Fibroblast of lung (primary cell): ENCODE results near the gene MAGED2. TPM values are rescaled to one million over a fixed set of nuclear protein-coding genes. Genes with fewer than 3 reads are reported as not detected.

ENCODE experiments used
- DNase-seq, 2 donors: peaks; one replicate each; pipeline versions ENCODE4 v3.0.0 to v3.0.0-alpha.2; 2010; ENCODE audit warnings: low read depth in 2 of 2
- H2AFZ ChIP-seq: 2 replicates; pipeline ENCODE4 v1.5.1; 2012; ENCODE audit warnings: low read length, control low read depth, inconsistent platforms
- H3K27ac ChIP-seq: 2 replicates; pipeline ENCODE4 v1.5.1; 2011; ENCODE audit warnings: low read length, control low read depth; ENCODE audit not compliant: insufficient read depth
- H3K27me3 ChIP-seq: 2 replicates; pipeline ENCODE4 v1.5.1; 2011; ENCODE audit warnings: mild to moderate bottlenecking, low read length; ENCODE audit not compliant: control insufficient read depth, insufficient read depth
- H3K36me3 ChIP-seq: 2 replicates; pipeline ENCODE4 v1.5.1; 2011; ENCODE audit warnings: low read length; ENCODE audit not compliant: control insufficient read depth, insufficient read depth
- H3K4me1 ChIP-seq: 2 replicates; pipeline ENCODE4 v1.5.1; 2011; ENCODE audit warnings: low read length; ENCODE audit not compliant: control insufficient read depth, insufficient read depth; ENCODE audit errors: extremely low read depth
- H3K4me2 ChIP-seq: 2 replicates; pipeline ENCODE4 v1.5.1; 2011; ENCODE audit warnings: low read length, control low read depth; ENCODE audit not compliant: insufficient read depth; ENCODE audit errors: extremely low read depth
- H3K4me3 ChIP-seq, 4 experiments: fragments of 200-600 bp in 1 of 4; sonication (generic) in 1 of 4; replicated peaks in 1 of 4; 2 replicates each; pipeline ENCODE4 v1.5.1; 2011 to 2016; ENCODE audit warnings: low read length in 4 of 4, low read depth in 3 of 4, mild to moderate bottlenecking in 3 of 4, control low read depth in 2 of 4, inconsistent platforms in 1 of 4, mixed read lengths in 1 of 4; ENCODE audit not compliant: insufficient read depth in 1 of 4; ENCODE audit errors: control extremely low read depth in 1 of 4
- H3K79me2 ChIP-seq: 2 replicates; pipeline ENCODE4 v1.5.1; 2012; ENCODE audit warnings: mild to moderate bottlenecking, low read length, inconsistent platforms; ENCODE audit not compliant: control insufficient read depth, insufficient read depth
- H3K9ac ChIP-seq: 2 replicates; pipeline ENCODE4 v1.5.1; 2011; ENCODE audit warnings: mild to moderate bottlenecking, low read length, control low read depth; ENCODE audit not compliant: insufficient read depth
- H3K9me3 ChIP-seq: 2 replicates; pipeline ENCODE4 v1.5.1; 2012; ENCODE audit warnings: low read depth, low read length; ENCODE audit not compliant: control insufficient read depth, insufficient read depth
- H4K20me1 ChIP-seq: 2 replicates; pipeline ENCODE4 v1.5.1; 2011; ENCODE audit warnings: low read length; ENCODE audit not compliant: control insufficient read depth, insufficient read depth; ENCODE audit errors: extremely low read depth
- CTCF ChIP-seq, 2 donors: IDR thresholded peaks in 1 of 2; conservative IDR thresholded peaks in 1 of 2; 1 replicate in 1 of 2; 2 replicates in 1 of 2; pipeline ENCODE4 v1.5.1; 2011 to 2012; ENCODE audit warnings: low read length in 2 of 2, control low read depth in 1 of 2, inconsistent platforms in 1 of 2, low read depth in 1 of 2, mild to moderate bottlenecking in 1 of 2
- EZH2 ChIP-seq: IDR thresholded peaks from 2 replicates; pipeline ENCODE4 v1.5.1; 2012; ENCODE audit warnings: low read length, control low read depth, mild to moderate bottlenecking; ENCODE audit errors: missing control alignments
- polyA plus RNA-seq, 2 donors: library from polyadenylated mRNA; depleted of rRNA in 1 of 2; stranded (reverse) in 1 of 2; unstranded in 1 of 2; fragments of >200 nt; gene quantifications; 2 replicates each; pipeline ENCODE4 v1.2.1, GENCODE V29; 2011 to 2012; ENCODE audit warnings: missing spikeins in 1 of 2
- total RNA-seq: library from RNA; depleted of rRNA; stranded (reverse); fragments of >200 nt; gene quantifications from 2 replicates; pipeline ENCODE4 v1.2.1, GENCODE V29; 2014

Gene MAGED2
- total and polyA plus RNA-seq, 2 donors (not counting 1 experiment from before 2014, with no cell fraction given): 177 to 312 TPM

GRCh38 chrX:54817220-54817820 is 9.8 kb downstream of the MAGED2 start:
- Histone ChIP-seq H3K4me3 (no peak overlapping the region), H3K4me2 (no peak overlapping the region), H3K36me3 (no peaks in the 10 kb centered on the region), H3K79me2 (no peaks in the 10 kb centered on the region), H3K27ac (no peak overlapping the region), H4K20me1 (no peaks in the 10 kb centered on the region), H3K4me1 (no peaks in the 10 kb centered on the region), H3K27me3 (no peaks in the 10 kb centered on the region), H2AFZ (no peak overlapping the region), H3K9ac (no peak overlapping the region), H3K9me3 (no peaks in the 10 kb centered on the region)
- TF ChIP-seq EZH2 (no peak), CTCF (conservative IDR thresholded peaks at IDR 0.05 in 1 of 2, IDR thresholded peaks at IDR 0.05 in 1 of 2; ENCODE audit: low read depth in 1 of 2, low read length in 2 of 2) (no peak)
- peak in 1 of 2 donors; percentile 3 for DNase-seq

- Histone ChIP-seq H3K79me2 (no peaks in the 10 kb centered on the region), H3K27ac (no peak overlapping the region), H3K9me3 (no peaks in the 10 kb centered on the region), H2AFZ (no peak overlapping the region), H3K36me3 (no peaks in the 10 kb centered on the region), H3K4me3 (no peak overlapping the region), H3K9ac (no peak overlapping the region), H4K20me1 (no peaks in the 10 kb centered on the region), H3K4me1 (no peaks in the 10 kb centered on the region), H3K4me2 (no peak overlapping the region), H3K27me3 (no peaks in the 10 kb centered on the region)
- no peak for DNase-seq
- TF ChIP-seq CTCF (conservative IDR thresholded peaks at IDR 0.05 in 1 of 2, IDR thresholded peaks at IDR 0.05 in 1 of 2; ENCODE audit: low read depth in 1 of 2, low read length in 2 of 2) (no peak), EZH2 (no peak)
These were observed 10.7 kb downstream of the MAGED2 start for GRCh38 chrX:54818221-54818620.

- TF ChIP-seq CTCF (conservative IDR thresholded peaks at IDR 0.05 in 1 of 2, IDR thresholded peaks at IDR 0.05 in 1 of 2; ENCODE audit: low read depth in 1 of 2, low read length in 2 of 2) (no peak), EZH2 (no peak)
- no peak for DNase-seq
- H3K36me3 ChIP-seq: no peaks in the 10 kb centered on the region
These were observed 11.7 kb downstream of the MAGED2 start for GRCh38 chrX:54819201-54819600.

More at GRCh38 chrX:54819201-54819600, 11.7 kb downstream of the MAGED2 start:
- Histone ChIP-seq H3K79me2 (no peaks in the 10 kb centered on the region), H3K4me2 (no peak overlapping the region), H3K9ac (no peak overlapping the region), H3K27me3 (no peaks in the 10 kb centered on the region), H3K9me3 (no peaks in the 10 kb centered on the region), H3K4me3 (no peak overlapping the region), H3K4me1 (no peaks in the 10 kb centered on the region), H2AFZ (no peak overlapping the region), H4K20me1 (no peaks in the 10 kb centered on the region), H3K27ac (no peak overlapping the region)
